H1 (cell line): ENCODE data around the gene EIF2S2. TPM values are rescaled to one million over a fixed set of nuclear protein-coding genes. Genes with fewer than 3 reads are reported as not detected.
"Not testable (repeated sequence)": the region's sequence is repeated elsewhere in the genome, so short reads cannot be mapped to it uniquely, and the experiment has no call there.

Experiments used
- CTCF ChIA-PET: fragments of 300-600 bp; sonication (Branson Sonifier 250); formaldehyde crosslinking; loops from one replicate; lab custom pipeline; 2021; ENCODE audit not compliant: partially characterized antibody; lab: Charles Lee
- POLR2A ChIA-PET: fragments of 300-600 bp; sonication (Branson Sonifier 250); formaldehyde crosslinking; loops from one replicate; lab custom pipeline; 2021; ENCODE audit warnings: inconsistent platforms; ENCODE audit not compliant: partially characterized antibody; lab: Charles Lee
- DNase-seq, 2 experiments: peaks; one replicate each; pipeline versions ENCODE4 v3.0.0 to v3.0.0-alpha.2; 2010 to 2022; ENCODE audit warnings: low spot score in 2 of 2, low read depth in 1 of 2, mixed read lengths in 1 of 2
- FAIRE-seq: peaks from 2 replicates; lab custom pipeline; 2011; peaks lifted over from hg19 to GRCh38; lab: Jason Lieb, UNC
- H2AFZ ChIP-seq: 2 replicates; pipeline ENCODE4 v1.8.1; 2012; ENCODE audit warnings: low read length, inconsistent platforms
- H2AK5ac ChIP-seq: 2 replicates; pipeline ENCODE4 v1.6.1; 2013; ENCODE audit warnings: low read depth, low read length
- H2BK120ac ChIP-seq: replicated peaks from 2 replicates; pipeline ENCODE3; 2013; ENCODE audit warnings: low read depth, low read length, inconsistent platforms
- H2BK12ac ChIP-seq: 2 replicates; pipeline ENCODE4 v1.6.1; 2013; ENCODE audit warnings: low read depth, low read length
- H2BK15ac ChIP-seq: 2 replicates; pipeline ENCODE4 v1.6.1; 2013; ENCODE audit warnings: low read length
- H2BK20ac ChIP-seq: 2 replicates; pipeline ENCODE4 v1.6.1; 2013; ENCODE audit warnings: low read length
- H2BK5ac ChIP-seq: 2 replicates; pipeline ENCODE4 v1.6.1; 2013; ENCODE audit warnings: low read depth, low read length
- H3K14ac ChIP-seq: 2 replicates; pipeline ENCODE4 v1.6.1; 2013; ENCODE audit warnings: inconsistent platforms; ENCODE audit not compliant: insufficient read length
- H3K18ac ChIP-seq: 2 replicates; pipeline ENCODE4 v1.6.1; 2013; ENCODE audit warnings: low read length; ENCODE audit errors: extremely low read depth
- H3K23ac ChIP-seq: 2 replicates; pipeline ENCODE4 v1.6.1; 2013; ENCODE audit warnings: inconsistent platforms; ENCODE audit not compliant: insufficient read length
- H3K23me2 ChIP-seq: 2 replicates; pipeline ENCODE4 v1.6.1; 2013; ENCODE audit warnings: low read depth, low read length
- H3K27ac ChIP-seq: 2 replicates; pipeline ENCODE4 v1.6.1; 2011; ENCODE audit warnings: low read depth, low read length, inconsistent platforms
- H3K27me3 ChIP-seq, 4 experiments: replicated peaks in 1 of 4; 1 replicate in 1 of 4; 2 replicates in 3 of 4; pipeline versions ENCODE4 v1.6.1 to v1.8.1; 2011 to 2013; ENCODE audit warnings: low read length in 3 of 4, mild to moderate bottlenecking in 3 of 4, inconsistent platforms in 2 of 4, mixed read lengths in 2 of 4, moderate library complexity in 1 of 4; ENCODE audit not compliant: control insufficient read depth in 3 of 4, insufficient read depth in 3 of 4; ENCODE audit errors: extremely low read depth in 1 of 4
- H3K36me3 ChIP-seq, 4 experiments: 2 replicates each; pipeline versions ENCODE4 v1.6.1 to v1.8.1; 2011 to 2013; ENCODE audit warnings: mild to moderate bottlenecking in 4 of 4, low read length in 3 of 4, moderate library complexity in 2 of 4, control low read depth in 1 of 4, inconsistent platforms in 1 of 4; ENCODE audit not compliant: insufficient read depth in 4 of 4, control insufficient read depth in 2 of 4
- H3K4ac ChIP-seq: replicated peaks from 2 replicates; pipeline ENCODE3; 2013; ENCODE audit warnings: low read length, low read depth, mixed read lengths, inconsistent platforms; ENCODE audit not compliant: insufficient read length
- H3K4me1 ChIP-seq, 4 experiments: replicated peaks in 1 of 4; 1 replicate in 1 of 4; 2 replicates in 3 of 4; pipeline versions ENCODE4 v1.6.1 to v1.8.1; 2011 to 2013; ENCODE audit warnings: low read length in 3 of 4, inconsistent platforms in 2 of 4, mixed read lengths in 1 of 4; ENCODE audit not compliant: insufficient read depth in 4 of 4, control insufficient read depth in 3 of 4
- H3K4me2 ChIP-seq, 2 experiments: 2 replicates each; pipeline versions ENCODE4 v1.6.1 to v1.8.1; 2011 to 2013; ENCODE audit warnings: low read depth in 2 of 2, low read length in 2 of 2, control low read depth in 1 of 2, inconsistent platforms in 1 of 2, mild to moderate bottlenecking in 1 of 2; ENCODE audit not compliant: insufficient read depth in 1 of 2
- H3K4me3 ChIP-seq, 4 experiments: fragments of 200-600, 300-600 bp in 1 of 4; sonication (generic), shearing (Covaris generic), sonication (Bioruptor Twin) in 1 of 4; 2 replicates each; pipeline versions ENCODE4 v1.5.1 to v1.8.1; 2011 to 2016; ENCODE audit warnings: low read length in 4 of 4, low read depth in 3 of 4, control low read depth in 2 of 4, inconsistent platforms in 2 of 4, mild to moderate bottlenecking in 2 of 4, mixed read lengths in 1 of 4, moderate library complexity in 1 of 4; ENCODE audit not compliant: insufficient read depth in 2 of 4; ENCODE audit errors: extremely low read depth in 1 of 4
- H3K56ac ChIP-seq: replicated peaks from 2 replicates; pipeline ENCODE3; 2013; ENCODE audit warnings: low read depth, mild to moderate bottlenecking, mixed read lengths, low read length, inconsistent platforms; ENCODE audit not compliant: insufficient read length
- H3K79me1 ChIP-seq: 2 replicates; pipeline ENCODE4 v1.6.1; 2013; ENCODE audit warnings: low read depth, low read length, control low read depth
- H3K79me2 ChIP-seq, 2 experiments: 2 replicates each; pipeline versions ENCODE4 v1.6.1 to v1.8.1; 2012 to 2013; ENCODE audit warnings: low read length in 2 of 2, mild to moderate bottlenecking in 2 of 2, inconsistent platforms in 1 of 2; ENCODE audit not compliant: insufficient read depth in 2 of 2, control insufficient read depth in 1 of 2
- H3K9ac ChIP-seq, 4 experiments: replicated peaks in 1 of 4; 1 replicate in 1 of 4; 2 replicates in 3 of 4; pipeline versions ENCODE4 v1.6.1 to v1.8.1; 2011 to 2013; ENCODE audit warnings: low read depth in 3 of 4, low read length in 3 of 4, control low read depth in 2 of 4, mild to moderate bottlenecking in 2 of 4, moderate library complexity in 2 of 4, inconsistent platforms in 1 of 4; ENCODE audit errors: extremely low read depth in 1 of 4
- H3K9me3 ChIP-seq, 2 experiments: 2 replicates each; pipeline versions ENCODE4 v1.6.1 to v1.8.1; 2012 to 2013; ENCODE audit warnings: mild to moderate bottlenecking in 2 of 2, moderate library complexity in 2 of 2, control low read depth in 1 of 2, inconsistent platforms in 1 of 2, low read depth in 1 of 2, low read length in 1 of 2, mixed read lengths in 1 of 2; ENCODE audit not compliant: insufficient read depth in 2 of 2
- H4K20me1 ChIP-seq, 2 experiments: replicated peaks in 1 of 2; 2 replicates each; pipeline versions ENCODE3 to v1.8.1; 2011 to 2013; ENCODE audit warnings: inconsistent platforms in 2 of 2, low read length in 2 of 2, mild to moderate bottlenecking in 1 of 2; ENCODE audit not compliant: insufficient read depth in 2 of 2, control insufficient read depth in 1 of 2
- H4K5ac ChIP-seq: 2 replicates; pipeline ENCODE4 v1.6.1; 2013; ENCODE audit warnings: low read length, low read depth, mixed read lengths, inconsistent platforms; ENCODE audit not compliant: insufficient read length
- H4K8ac ChIP-seq: 2 replicates; pipeline ENCODE4 v1.8.0; 2013; ENCODE audit warnings: mild to moderate bottlenecking, moderate library complexity, low read length, inconsistent platforms; ENCODE audit not compliant: insufficient read depth; ENCODE audit errors: extremely low read depth
- H4K91ac ChIP-seq: replicated peaks from 2 replicates; pipeline ENCODE3; 2013; ENCODE audit warnings: low read length, mixed read lengths, inconsistent platforms; ENCODE audit not compliant: insufficient read length
- GABPA ChIP-seq: IDR thresholded peaks from 2 replicates; pipeline ENCODE4 v1.6.1; 2011; ENCODE audit warnings: mild to moderate bottlenecking, low read length, moderate library complexity, borderline replicate concordance; ENCODE audit not compliant: insufficient read depth
- NANOG ChIP-seq: IDR thresholded peaks from 2 replicates; pipeline ENCODE4 v1.6.1; 2011; ENCODE audit warnings: low read length, low read depth, mild to moderate bottlenecking, inconsistent platforms; ENCODE audit not compliant: insufficient read depth, poor library complexity, severe bottlenecking
- RNF2 ChIP-seq: fragments of 200-900, 300-1000 bp; sonication (generic); IDR thresholded peaks from 2 replicates; pipeline ENCODE4 v1.7.1; 2016; ENCODE audit warnings: borderline replicate concordance, low read depth, mild to moderate bottlenecking, antibody characterized with exemption, low read length; ENCODE audit not compliant: poor library complexity, severe bottlenecking; ENCODE audit errors: missing control alignments
- TAF1 ChIP-seq: IDR thresholded peaks from 2 replicates; pipeline ENCODE4 v1.6.1; 2011; ENCODE audit warnings: mild to moderate bottlenecking, low read depth, low read length
- ZNF274 ChIP-seq: IDR thresholded peaks from 2 replicates; pipeline ENCODE4 v1.7.0; 2012; ENCODE audit warnings: low read length, borderline replicate concordance; ENCODE audit errors: extremely low read depth
- WGBS, 2 experiments: shearing (Covaris generic) in 1 of 2; methylation state at CpG; one replicate each; pipeline versions ENCODE4 v1.1.6 to v1.1.7; 2013 to 2015; ENCODE audit warnings: low lambda C conversion rate in 2 of 2, mixed read lengths in 2 of 2, inconsistent platforms in 1 of 2, low coverage in 1 of 2, missing lambda C conversion rate in 1 of 2; ENCODE audit not compliant: insufficient replicate concordance in 2 of 2, insufficient coverage in 1 of 2, insufficient read length in 1 of 2; ENCODE audit errors: extremely low coverage in 1 of 2, missing lambda C conversion rate in 1 of 2; 5-methylcytosine and 5-hydroxymethylcytosine counted together
- polyA plus RNA-seq, 7 experiments: library from polyadenylated mRNA; depleted of rRNA in 3 of 7; stranded (reverse) in 5 of 7; unstranded in 2 of 7; fragments of >200 nt in 5 of 7; fragments of 200-250 nt in 2 of 7; gene quantifications; 1 replicate in 5 of 7; 2 replicates in 1 of 7; 4 replicates in 1 of 7; pipeline versions ENCODE4 v1.2.1 to v1.2.3, GENCODE V29; 2011 to 2013; ENCODE audit warnings: missing spikeins in 2 of 7, mixed read lengths in 2 of 7
- total RNA-seq: library from RNA; stranded (reverse); fragmentation: NEBNext Ultra II Directional; extraction: Animal tissue kit (Norgen Biotek cat#: 25700); gene quantifications from 2 replicates; pipeline ENCODE4 v1.2.1, GENCODE V29; 2021

Gene EIF2S2
- total and polyA plus RNA-seq, 2 of the 8 experiments (the other 6 are each of a cell fraction or from before 2014, with no cell fraction given) = 59.5 to 142 TPM

DNA sequence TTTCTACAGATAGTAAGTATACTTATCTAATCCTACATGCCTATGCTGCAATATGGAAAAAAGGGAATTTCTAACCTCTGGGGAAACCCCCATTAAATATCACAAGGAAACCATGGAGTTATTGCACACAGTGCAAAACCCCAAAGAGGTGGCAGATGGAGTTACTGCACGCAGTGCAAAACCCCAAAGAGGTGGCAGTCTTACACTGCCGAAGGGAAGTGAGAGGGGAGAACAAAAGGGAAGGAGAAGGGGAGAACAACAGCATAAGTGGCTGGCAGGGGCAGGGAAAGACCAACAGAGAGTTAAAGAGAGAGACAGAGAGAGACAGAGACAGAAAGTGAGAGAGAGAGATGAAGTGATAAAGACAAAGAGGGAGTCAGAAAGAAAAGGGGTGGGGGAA lies 43.8 kb upstream of the EIF2S2 start (continued):
- TF ChIP-seq ZNF274 (no peak), NANOG (no peak), GABPA (no peak), TAF1 (no peak), RNF2 (no peak)

DNA sequence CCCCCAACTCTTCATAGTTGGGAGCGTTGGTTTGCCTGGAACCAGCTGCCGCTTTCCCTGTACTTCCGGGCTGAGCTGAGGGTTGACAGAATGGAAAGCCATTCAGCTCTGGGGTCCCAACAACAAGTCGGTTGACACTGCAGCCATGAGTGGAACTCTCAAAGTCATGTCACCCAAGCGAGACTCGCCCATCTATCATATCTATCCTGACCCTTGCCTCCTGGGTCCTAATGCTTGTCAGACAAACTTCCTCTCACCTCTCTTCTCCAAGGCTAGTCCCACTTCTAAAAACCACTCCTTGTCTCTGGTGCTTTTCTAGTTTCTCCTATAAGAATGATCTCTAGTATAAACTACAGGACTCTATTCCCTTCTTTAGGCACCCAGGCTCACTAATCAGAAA lies 41.1 kb upstream of the EIF2S2 start:
- POLR2A ChIA-PET = interaction anchor here (1.3 kb wide), 1 partner anchor 45 kb away, joined by 3 read pairs; no protein-coding TSS in a partner anchor

More for the DNA sequence above, 41.1 kb upstream of the EIF2S2 start:
- H4K91ac ChIP-seq, H2BK20ac ChIP-seq, H2BK120ac ChIP-seq, H3K4me1 ChIP-seq, H2AK5ac ChIP-seq, CTCF ChIA-PET, H4K5ac ChIP-seq, H3K9me3 ChIP-seq, H4K8ac ChIP-seq, H4K20me1 ChIP-seq, H3K27ac ChIP-seq, H3K27me3 ChIP-seq, H3K23me2 ChIP-seq, H3K14ac ChIP-seq, H3K9ac ChIP-seq, H3K79me2 ChIP-seq, H2BK5ac ChIP-seq, H3K56ac ChIP-seq, H3K36me3 ChIP-seq, H3K79me1 ChIP-seq, H2BK15ac ChIP-seq, FAIRE-seq, H3K23ac ChIP-seq, H3K4ac ChIP-seq, DNase-seq, H2AFZ ChIP-seq: not testable (repeated sequence)
- Histone ChIP-seq H3K18ac (peak overlapping the region; percentile 24; the same call in 1 of the 2 replicates), H2BK12ac (0 out of 2 replicates have a peak overlapping the region, but pooled peaks have one; percentile 68), H3K4me3 (peak overlapping the region in 1 of 4 experiments; percentile 25; a peak in 1 of 8 replicates), H3K4me2 (peak overlapping the region; percentile 21 to 65; a peak in 2 of 4 replicates)
- 74% methylated on average over 6 of the region's 6 CpGs; no CpG with 5 or more reads in 1 of the 2 experiments for WGBS, 2 experiments
